ENCODE results near the gene ACTG2.

GRCh38 chr2:73910873-73911547 is 18.2 kb downstream of the ACTG2 start:
- TF ChIP-seq REST (IDR thresholded peaks at IDR 0.05; ENCODE audit: insufficient read depth in 1 of 2, low read depth in 2 of 2, low read length in 1 of 2) (no peak), TCF7L2 (IDR thresholded peaks at IDR 0.05; ENCODE audit: low read depth, low read length) (no peak), SIN3A (IDR thresholded peaks at IDR 0.05; ENCODE audit: borderline replicate concordance, insufficient read depth, low read depth, low read length) (no peak)
- TF ChIP-seq, protein P1, sequence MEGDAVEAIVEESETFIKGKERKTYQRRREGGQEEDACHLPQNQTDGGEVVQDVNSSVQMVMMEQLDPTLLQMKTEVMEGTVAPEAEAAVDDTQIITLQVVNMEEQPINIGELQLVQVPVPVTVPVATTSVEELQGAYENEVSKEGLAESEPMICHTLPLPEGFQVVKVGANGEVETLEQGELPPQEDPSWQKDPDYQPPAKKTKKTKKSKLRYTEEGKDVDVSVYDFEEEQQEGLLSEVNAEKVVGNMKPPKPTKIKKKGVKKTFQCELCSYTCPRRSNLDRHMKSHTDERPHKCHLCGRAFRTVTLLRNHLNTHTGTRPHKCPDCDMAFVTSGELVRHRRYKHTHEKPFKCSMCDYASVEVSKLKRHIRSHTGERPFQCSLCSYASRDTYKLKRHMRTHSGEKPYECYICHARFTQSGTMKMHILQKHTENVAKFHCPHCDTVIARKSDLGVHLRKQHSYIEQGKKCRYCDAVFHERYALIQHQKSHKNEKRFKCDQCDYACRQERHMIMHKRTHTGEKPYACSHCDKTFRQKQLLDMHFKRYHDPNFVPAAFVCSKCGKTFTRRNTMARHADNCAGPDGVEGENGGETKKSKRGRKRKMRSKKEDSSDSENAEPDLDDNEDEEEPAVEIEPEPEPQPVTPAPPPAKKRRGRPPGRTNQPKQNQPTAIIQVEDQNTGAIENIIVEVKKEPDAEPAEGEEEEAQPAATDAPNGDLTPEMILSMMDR (IDR thresholded peaks at IDR 0.05), result no peak

Measured in Panc1 (cell line).